Panc1 (cell line): ENCODE results near the gene NUP98. TPM values are rescaled to one million over a fixed set of nuclear protein-coding genes. Genes with fewer than 3 reads are reported as not detected.

Experiments used
- ATAC-seq: fragments of 200-7000 bp; cut with Tn5 transposase; 2 replicates; pipeline ENCODE4 v1.9.1; 2020; ENCODE audit warnings: mild to moderate bottlenecking, moderate library complexity
- BruUV-seq: library from RNA; stranded (reverse); fragments of 400-500 nt; replicated peaks from 2 replicates; lab custom pipeline; 2021; lab: Mats Ljungman, UMichigan
- CTCF ChIA-PET: fragments of 300-600 bp; sonication (Branson Sonifier 250); formaldehyde crosslinking; loops from one replicate; lab custom pipeline; 2022; ENCODE audit warnings: antibody characterized with exemption; lab: Charles Lee
- POLR2A ChIA-PET: fragments of 300-600 bp; sonication (Branson Sonifier 250); formaldehyde crosslinking; loops from one replicate; lab custom pipeline; 2022; ENCODE audit warnings: antibody characterized with exemption; lab: Charles Lee
- DNase-seq: peaks from one replicate; pipeline ENCODE4 v3.0.0-alpha.2; 2010; ENCODE audit warnings: low read depth, low spot score
- H3K27ac ChIP-seq: 2 replicates; pipeline ENCODE4 v1.5.1; 2011; ENCODE audit warnings: mild to moderate bottlenecking, low read length, inconsistent platforms
- H3K27me3 ChIP-seq: fragments of 200-500 bp; sonication (Bioruptor generic); 2 replicates; pipeline ENCODE4 v1.6.0; 2014; ENCODE audit warnings: low read length, inconsistent platforms; ENCODE audit not compliant: control insufficient read depth, insufficient read depth
- H3K36me3 ChIP-seq: fragments of 200-500 bp; sonication (Bioruptor generic); 2 replicates; pipeline ENCODE4 v1.5.1; 2014; ENCODE audit warnings: inconsistent platforms, mild to moderate bottlenecking, low read length, moderate library complexity; ENCODE audit not compliant: control insufficient read depth, insufficient read depth
- H3K4me1 ChIP-seq: 2 replicates; pipeline ENCODE4 v1.5.1; 2011; ENCODE audit warnings: inconsistent platforms, mild to moderate bottlenecking, low read length, moderate library complexity; ENCODE audit not compliant: control insufficient read depth, insufficient read depth
- H3K4me3 ChIP-seq, 2 experiments: 2 replicates each; pipeline ENCODE4 v1.5.1; 2011 to 2012; ENCODE audit warnings: low read depth in 2 of 2, low read length in 2 of 2, mild to moderate bottlenecking in 2 of 2, inconsistent platforms in 1 of 2, moderate library complexity in 1 of 2
- H3K9me3 ChIP-seq: fragments of 200-500 bp; sonication (Bioruptor generic); 2 replicates; pipeline ENCODE4 v1.5.1; 2014; ENCODE audit warnings: low read depth, mild to moderate bottlenecking, inconsistent platforms, low read length, moderate library complexity; ENCODE audit not compliant: control insufficient read depth, insufficient read depth
- CTCF ChIP-seq: fragments of 450-650 bp; IDR thresholded peaks from 2 replicates; pipeline ENCODE4 v1.5.1; 2017; ENCODE audit warnings: mild to moderate bottlenecking
- POLR2AphosphoS5 ChIP-seq: IDR thresholded peaks from 2 replicates; pipeline ENCODE4 v1.6.1; 2012; ENCODE audit warnings: mild to moderate bottlenecking, low read depth, low read length, moderate library complexity
- SIN3A ChIP-seq: IDR thresholded peaks from 2 replicates; pipeline ENCODE4 v1.6.1; 2012; ENCODE audit warnings: low read depth, mild to moderate bottlenecking, low read length, moderate library complexity, borderline replicate concordance; ENCODE audit not compliant: insufficient read depth
- TCF7L2 ChIP-seq: IDR thresholded peaks from 2 replicates; pipeline ENCODE4 v1.6.1; 2011; ENCODE audit warnings: mild to moderate bottlenecking, low read depth, low read length, inconsistent platforms
- in situ Hi-C: cut with HindIII; loops from 2 replicates; pipeline ENCODE4 v1.10.0; 2016; ENCODE audit warnings: low sequenced_read_pairs, low pct_unique_long_range_greater_than_20kb
- intact Hi-C: fragments of 100-400 bp; cut with micrococcal nuclease; formaldehyde crosslinking; loops from one replicate; pipeline ENCODE4 v1.10.0; 2022; ENCODE audit not compliant: unreplicated experiment
- total RNA-seq: library from RNA; stranded (reverse); gene quantifications from one replicate; pipeline ENCODE4 v1.2.1, GENCODE V29; 2021; ENCODE audit not compliant: unreplicated experiment
- TF ChIP-seq, protein P1 (sequence below), 2 experiments: IDR thresholded peaks; 2 replicates each; pipeline ENCODE4 v1.6.1; 2011 to 2012; ENCODE audit warnings: low read depth in 2 of 2, control low read depth in 1 of 2, low read length in 1 of 2, mild to moderate bottlenecking in 1 of 2, moderate library complexity in 1 of 2; ENCODE audit not compliant: insufficient read depth in 1 of 2

NUP98 gene
- total RNA-seq, 1 experiment from 2014 or later = 244 TPM

DNA sequence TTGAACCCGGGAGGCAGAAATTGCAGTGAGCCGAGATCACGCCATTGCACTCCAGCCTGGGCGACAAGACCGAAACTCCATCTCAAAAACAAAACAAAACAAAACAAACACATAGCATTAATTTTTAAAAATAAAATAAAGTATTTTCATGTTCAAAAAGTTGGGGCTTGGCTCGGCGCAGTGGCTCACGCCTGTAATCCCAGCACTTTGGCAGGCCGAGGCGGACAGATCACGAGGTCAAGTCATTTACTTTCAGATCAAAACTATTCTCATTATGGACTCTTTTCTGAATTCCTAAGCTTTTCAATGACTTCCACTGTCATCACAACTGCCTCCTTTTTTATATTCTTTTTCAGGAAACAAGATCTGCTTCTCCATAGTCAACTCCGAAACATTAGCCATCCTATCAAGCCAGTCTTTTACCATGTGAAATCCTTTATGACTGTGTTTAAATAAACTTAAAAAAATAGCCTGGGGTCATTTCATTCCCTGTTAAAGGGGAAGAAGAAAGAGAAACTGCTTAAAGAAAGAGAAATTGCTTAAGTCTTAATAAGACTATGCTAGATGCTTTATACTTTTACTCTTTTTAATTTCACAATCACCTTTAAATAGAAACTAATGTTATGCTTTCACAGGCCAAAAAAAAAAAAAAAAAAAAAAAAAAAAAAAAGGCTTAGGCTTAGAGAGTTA is 113.1 kb downstream of the NUP98 start:
- CTCF ChIA-PET = no interaction called here
- Histone ChIP-seq H3K9me3 (no peaks in the 10 kb centered on the region), H3K27me3 (no peaks in the 10 kb centered on the region), H3K36me3 (peaks cover 67% of the 10 kb centered on the region), H3K27ac (no peak overlapping the region), H3K4me3 (no peak overlapping the region), H3K4me1 (no peaks in the 10 kb centered on the region)
- in situ Hi-C loops (loop anchor here (5.0 to 10.0 kb wide), 3 partner anchors 38 to 421 kb away; no protein-coding TSS in a partner anchor), intact Hi-C loops (no loop called here)
- BruUV-seq = TSS peak; percentile 68
- TF ChIP-seq POLR2AphosphoS5 = no peak
- TF ChIP-seq, protein P1, sequence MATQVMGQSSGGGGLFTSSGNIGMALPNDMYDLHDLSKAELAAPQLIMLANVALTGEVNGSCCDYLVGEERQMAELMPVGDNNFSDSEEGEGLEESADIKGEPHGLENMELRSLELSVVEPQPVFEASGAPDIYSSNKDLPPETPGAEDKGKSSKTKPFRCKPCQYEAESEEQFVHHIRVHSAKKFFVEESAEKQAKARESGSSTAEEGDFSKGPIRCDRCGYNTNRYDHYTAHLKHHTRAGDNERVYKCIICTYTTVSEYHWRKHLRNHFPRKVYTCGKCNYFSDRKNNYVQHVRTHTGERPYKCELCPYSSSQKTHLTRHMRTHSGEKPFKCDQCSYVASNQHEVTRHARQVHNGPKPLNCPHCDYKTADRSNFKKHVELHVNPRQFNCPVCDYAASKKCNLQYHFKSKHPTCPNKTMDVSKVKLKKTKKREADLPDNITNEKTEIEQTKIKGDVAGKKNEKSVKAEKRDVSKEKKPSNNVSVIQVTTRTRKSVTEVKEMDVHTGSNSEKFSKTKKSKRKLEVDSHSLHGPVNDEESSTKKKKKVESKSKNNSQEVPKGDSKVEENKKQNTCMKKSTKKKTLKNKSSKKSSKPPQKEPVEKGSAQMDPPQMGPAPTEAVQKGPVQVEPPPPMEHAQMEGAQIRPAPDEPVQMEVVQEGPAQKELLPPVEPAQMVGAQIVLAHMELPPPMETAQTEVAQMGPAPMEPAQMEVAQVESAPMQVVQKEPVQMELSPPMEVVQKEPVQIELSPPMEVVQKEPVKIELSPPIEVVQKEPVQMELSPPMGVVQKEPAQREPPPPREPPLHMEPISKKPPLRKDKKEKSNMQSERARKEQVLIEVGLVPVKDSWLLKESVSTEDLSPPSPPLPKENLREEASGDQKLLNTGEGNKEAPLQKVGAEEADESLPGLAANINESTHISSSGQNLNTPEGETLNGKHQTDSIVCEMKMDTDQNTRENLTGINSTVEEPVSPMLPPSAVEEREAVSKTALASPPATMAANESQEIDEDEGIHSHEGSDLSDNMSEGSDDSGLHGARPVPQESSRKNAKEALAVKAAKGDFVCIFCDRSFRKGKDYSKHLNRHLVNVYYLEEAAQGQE (IDR thresholded peaks at IDR 0.05; ENCODE audit: insufficient read depth in 1 of 2, low read depth in 2 of 2, low read length in 1 of 2) = no peak
- TF ChIP-seq SIN3A = no peak
- no peak for TF ChIP-seq CTCF
- no peak for TF ChIP-seq TCF7L2
- ATAC-seq (no peak), DNase-seq (no peak)
- POLR2A ChIA-PET = interaction anchor here (0.6 kb wide), 2 partner anchors 41 to 62 kb away, joined by 4 to 6 read pairs; no protein-coding TSS in a partner anchor

GRCh38 chr11:3683039-3683438 is 114.3 kb downstream of the NUP98 start:
- Histone ChIP-seq H3K4me1 (no peaks in the 10 kb centered on the region), H3K36me3 (peaks cover 78% of the 10 kb centered on the region), H3K27me3 (no peaks in the 10 kb centered on the region), H3K27ac (no peak overlapping the region), H3K9me3 (no peaks in the 10 kb centered on the region), H3K4me3 (no peak overlapping the region)
- CTCF ChIA-PET = no interaction called here
- in situ Hi-C loops (loop anchor here (5.0 to 10.0 kb wide), 3 partner anchors 39 to 422 kb away; no protein-coding TSS in a partner anchor), intact Hi-C loops (no loop called here)
- no peak for ATAC-seq
- no peak for DNase-seq
- TF ChIP-seq TCF7L2 = no peak
- TF ChIP-seq, protein P1 (IDR thresholded peaks at IDR 0.05; ENCODE audit: insufficient read depth in 1 of 2, low read depth in 2 of 2, low read length in 1 of 2) = no peak
- no peak for TF ChIP-seq CTCF
- no peak for TF ChIP-seq SIN3A
- no peak for TF ChIP-seq POLR2AphosphoS5
- POLR2A ChIA-PET = no interaction called here
- no TSS peak for BruUV-seq
